Esophagus muscularis mucosa (tissue), 3 donors: ENCODE measurements around the gene ADAMTS9.

Source experiments
- POLR2A ChIP-seq: fragments of 450-650 bp; IDR thresholded peaks from one replicate; pipeline ENCODE4 v1.6.1; 2017; ENCODE audit warnings: antibody characterized with exemption, moderate library complexity, mild to moderate bottlenecking, low read depth
- TF ChIP-seq, protein P1 (sequence below), 3 experiments: fragments of 200-600 bp in 2 of 3; fragments of 450-650 bp in 1 of 3; sonication (generic) in 2 of 3; IDR thresholded peaks; one replicate each; pipeline ENCODE4 v1.5.1; 2017 to 2019; ENCODE audit warnings: antibody characterized with exemption in 3 of 3, mild to moderate bottlenecking in 2 of 3, moderate library complexity in 1 of 3

DNA sequence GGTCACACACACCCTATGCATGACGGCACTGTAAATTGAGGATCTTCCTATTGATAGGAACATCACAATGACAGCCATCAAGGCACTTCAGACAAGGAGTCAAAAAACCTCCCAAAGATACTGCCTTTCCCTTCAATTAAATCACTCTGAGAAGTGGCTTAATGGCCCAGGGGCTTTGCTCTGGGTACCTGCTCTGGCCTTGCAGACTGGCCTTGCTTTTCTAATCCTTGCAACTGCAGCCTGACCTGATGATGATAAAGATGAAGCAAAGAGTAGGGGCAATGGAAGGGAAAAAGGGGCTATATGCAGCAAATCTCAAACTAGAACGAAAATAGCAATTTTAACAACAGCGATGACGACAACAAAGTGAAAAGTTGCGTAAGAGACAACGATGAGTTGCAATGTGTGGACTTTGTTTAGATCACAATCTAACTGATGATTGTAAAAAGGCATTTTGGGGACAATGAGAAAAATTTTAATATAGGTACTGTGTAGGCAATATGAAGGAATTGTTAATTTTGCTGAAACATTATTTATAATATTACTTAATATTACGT, 14.6 kb downstream of the ADAMTS9 start:
- TF ChIP-seq, protein P1, sequence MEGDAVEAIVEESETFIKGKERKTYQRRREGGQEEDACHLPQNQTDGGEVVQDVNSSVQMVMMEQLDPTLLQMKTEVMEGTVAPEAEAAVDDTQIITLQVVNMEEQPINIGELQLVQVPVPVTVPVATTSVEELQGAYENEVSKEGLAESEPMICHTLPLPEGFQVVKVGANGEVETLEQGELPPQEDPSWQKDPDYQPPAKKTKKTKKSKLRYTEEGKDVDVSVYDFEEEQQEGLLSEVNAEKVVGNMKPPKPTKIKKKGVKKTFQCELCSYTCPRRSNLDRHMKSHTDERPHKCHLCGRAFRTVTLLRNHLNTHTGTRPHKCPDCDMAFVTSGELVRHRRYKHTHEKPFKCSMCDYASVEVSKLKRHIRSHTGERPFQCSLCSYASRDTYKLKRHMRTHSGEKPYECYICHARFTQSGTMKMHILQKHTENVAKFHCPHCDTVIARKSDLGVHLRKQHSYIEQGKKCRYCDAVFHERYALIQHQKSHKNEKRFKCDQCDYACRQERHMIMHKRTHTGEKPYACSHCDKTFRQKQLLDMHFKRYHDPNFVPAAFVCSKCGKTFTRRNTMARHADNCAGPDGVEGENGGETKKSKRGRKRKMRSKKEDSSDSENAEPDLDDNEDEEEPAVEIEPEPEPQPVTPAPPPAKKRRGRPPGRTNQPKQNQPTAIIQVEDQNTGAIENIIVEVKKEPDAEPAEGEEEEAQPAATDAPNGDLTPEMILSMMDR (IDR thresholded peaks at IDR 0.05): no peak
- no peak for TF ChIP-seq POLR2A
